Femur (tissue), 1 donor: ENCODE results near the gene RPSA.
"Not testable (repeated sequence)": the region's sequence is repeated elsewhere in the genome, so short reads cannot be mapped to it uniquely, and the experiment has no call there.

Source experiments
- DNase-seq: peaks from one replicate; pipeline ENCODE4 v3.0.0-alpha.2; 2017

RPSA gene

GRCh38 chr3:39406368-39407258 is at the start of gene RPSA:
RPSA (plus strand) TSS chr3:39406720; CDS start chr3:39407654, 934 bp downstream.
- peak; percentile 97 for DNase-seq

GRCh38 chr3:39358333-39358732 is 48.2 kb upstream of the RPSA start:
- no peak for DNase-seq

- no peak for DNase-seq
Observed at GRCh38 chr3:39361252-39361927, 45.1 kb upstream of the RPSA start.

GRCh38 chr3:39362192-39362591 is 44.3 kb upstream of the RPSA start:
- DNase-seq = no peak

GRCh38 chr3:39362812-39363211 is 43.7 kb upstream of the RPSA start:
- DNase-seq = no peak

- DNase-seq = not testable (repeated sequence)
Observed at GRCh38 chr3:39370450-39370849, 36.1 kb upstream of the RPSA start.

- DNase-seq = no peak
Observed at GRCh38 chr3:39372833-39373232, 33.7 kb upstream of the RPSA start.

GRCh38 chr3:39376959-39377634 is 29.4 kb upstream of the RPSA start:
- DNase-seq = no peak

GRCh38 chr3:39378088-39378487 is 28.4 kb upstream of the RPSA start:
- no peak for DNase-seq

- no peak for DNase-seq
Observed at GRCh38 chr3:39378957-39379777, 27.4 kb upstream of the RPSA start.

GRCh38 chr3:39379778-39380155 is 26.8 kb upstream of the RPSA start:
- DNase-seq = no peak

GRCh38 chr3:39381432-39381831 is 25.1 kb upstream of the RPSA start:
- no peak for DNase-seq

GRCh38 chr3:39383045-39383880 is 23.3 kb upstream of the RPSA start, which contains the start of gene SLC25A38:
SLC25A38 (plus strand) TSS chr3:39383370; CDS start chr3:39383725, 355 bp downstream.
- peak; percentile 86 for DNase-seq

GRCh38 chr3:39383881-39384664 is 22.4 kb upstream of the RPSA start:
- DNase-seq = peak; percentile 97

- no peak for DNase-seq
Observed at GRCh38 chr3:39384665-39385000, 21.9 kb upstream of the RPSA start.

- no peak for DNase-seq
Observed at GRCh38 chr3:39385456-39386090, 20.9 kb upstream of the RPSA start.

- DNase-seq = no peak
Observed at GRCh38 chr3:39386318-39386717, 20.2 kb upstream of the RPSA start.

- DNase-seq = no peak
Observed at GRCh38 chr3:39387411-39387975, 19.0 kb upstream of the RPSA start.

- no peak for DNase-seq
Observed at GRCh38 chr3:39388153-39388552, 18.4 kb upstream of the RPSA start.

GRCh38 chr3:39388741-39389248 is 17.7 kb upstream of the RPSA start:
- DNase-seq = no peak
